PC-9 (cell line): ENCODE measurements around the gene TNFSF4. TPM values are rescaled to one million over a fixed set of nuclear protein-coding genes. Genes with fewer than 3 reads are reported as not detected.

Experiments
- BruUV-seq: library from RNA; stranded (reverse); fragments of 400-500 nt; replicated peaks from 2 replicates; lab custom pipeline; 2021; lab: Mats Ljungman, UMichigan
- CTCF ChIA-PET: fragments of 300-600 bp; sonication (Branson Sonifier 250); formaldehyde crosslinking; loops from one replicate; lab custom pipeline; 2022; ENCODE audit warnings: antibody characterized with exemption; lab: Charles Lee
- POLR2A ChIA-PET: fragments of 300-600 bp; sonication (Branson Sonifier 250); formaldehyde crosslinking; loops from one replicate; lab custom pipeline; 2022; ENCODE audit warnings: antibody characterized with exemption; ENCODE audit not compliant: unreplicated experiment; lab: Charles Lee
- DNase-seq, 2 experiments: peaks; one replicate each; pipeline versions ENCODE4 v3.0.0 to v3.0.0-alpha.2; 2015 to 2022; ENCODE audit warnings: mixed read lengths in 1 of 2
- H2AFZ ChIP-seq: fragments of 200-600 bp; sonication (generic); 2 replicates; pipeline ENCODE4 v1.8.1; 2017; ENCODE audit warnings: antibody characterized with exemption
- H3F3A ChIP-seq: fragments of 200-600 bp; sonication (generic); 2 replicates; pipeline ENCODE4 v1.8.1; 2017; ENCODE audit warnings: antibody characterized with exemption, mild to moderate bottlenecking, low read depth; ENCODE audit not compliant: insufficient read depth
- H3K27ac ChIP-seq: fragments of 200-600 bp; sonication (generic); 2 replicates; pipeline ENCODE4 v1.6.1; 2016; ENCODE audit warnings: mixed run types
- H3K27me3 ChIP-seq: fragments of 200-600 bp; sonication (generic); 2 replicates; pipeline ENCODE4 v1.6.1; 2016; ENCODE audit warnings: low read depth, mixed run types; ENCODE audit not compliant: insufficient read depth
- H3K36me3 ChIP-seq: fragments of 200-600 bp; sonication (generic); 2 replicates; pipeline ENCODE4 v1.6.1; 2016; ENCODE audit warnings: low read depth, mixed run types
- H3K4me1 ChIP-seq: fragments of 200-600 bp; sonication (generic); replicated peaks from 2 replicates; pipeline ENCODE4 v1.6.1; 2016; ENCODE audit warnings: mixed run types; ENCODE audit not compliant: insufficient read depth
- H3K4me2 ChIP-seq: fragments of 200-600 bp; sonication (generic); 2 replicates; pipeline ENCODE4 v1.6.1; 2017; ENCODE audit warnings: mixed run types
- H3K4me3 ChIP-seq: fragments of 200-600 bp; sonication (generic); 2 replicates; pipeline ENCODE4 v1.6.1; 2016; ENCODE audit warnings: mixed run types
- H3K79me2 ChIP-seq: fragments of 200-600 bp; sonication (generic); 2 replicates; pipeline ENCODE4 v1.6.1; 2017; ENCODE audit warnings: low read depth, mixed run types
- H3K9me2 ChIP-seq: fragments of 200-600 bp; sonication (generic); 2 replicates; pipeline ENCODE4 v1.8.1; 2017; ENCODE audit warnings: mild to moderate bottlenecking; ENCODE audit not compliant: insufficient read depth
- H3K9me3 ChIP-seq: fragments of 200-600 bp; sonication (generic); 2 replicates; pipeline ENCODE4 v1.8.1; 2016; ENCODE audit warnings: low read depth; ENCODE audit not compliant: insufficient read depth
- H4K20me1 ChIP-seq: fragments of 200-600 bp; sonication (generic); 2 replicates; pipeline ENCODE4 v1.8.1; 2017; ENCODE audit not compliant: insufficient read depth
- EZH2 ChIP-seq: fragments of 200-600 bp; sonication (generic); IDR thresholded peaks from 2 replicates; pipeline ENCODE4 v1.8.0; 2017; ENCODE audit warnings: antibody characterized with exemption, low read depth
- intact Hi-C: fragments of 100-400 bp; cut with micrococcal nuclease; formaldehyde crosslinking; loops from one replicate; pipeline ENCODE4 v1.10.0; 2022; ENCODE audit not compliant: unreplicated experiment
- total RNA-seq: library from RNA; stranded (reverse); gene quantifications from 2 replicates; pipeline ENCODE4 v1.2.3, GENCODE V29; 2021
- TF ChIP-seq, protein P1 (sequence below): fragments of 200-600 bp; sonication (generic); conservative IDR thresholded peaks from 2 replicates; pipeline ENCODE4 v1.6.1; 2017; ENCODE audit warnings: mixed run types, antibody characterized with exemption, mild to moderate bottlenecking, moderate library complexity

Gene TNFSF4
- total RNA-seq, 1 experiment from 2014 or later, result 1.5 TPM

DNA sequence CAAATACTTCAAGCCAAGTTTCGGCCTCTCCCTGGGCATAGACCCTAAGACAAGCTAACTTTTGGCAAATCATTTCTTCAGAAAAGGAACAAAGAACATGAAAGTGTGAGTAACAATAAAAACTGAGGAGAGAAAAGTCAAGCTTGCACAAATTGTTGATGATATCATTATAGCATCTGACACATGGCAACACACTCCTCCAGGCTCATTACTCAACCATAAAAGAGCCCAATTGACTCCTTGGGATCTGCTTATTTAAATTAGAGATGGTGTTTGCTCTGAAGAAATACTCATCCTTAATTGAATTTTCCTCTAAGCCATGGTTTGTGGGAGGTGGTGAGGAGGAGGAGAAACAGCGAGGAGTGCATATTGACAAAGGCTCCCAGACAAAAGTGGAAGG, 54.5 kb downstream of the TNFSF4 start:
- Histone ChIP-seq H3F3A (no peaks in the 10 kb centered on the region), H3K4me2 (no peak overlapping the region), H3K9me2 (no peaks in the 10 kb centered on the region), H4K20me1 (no peaks in the 10 kb centered on the region), H3K36me3 (no peaks in the 10 kb centered on the region), H3K4me1 (no peaks in the 10 kb centered on the region), H3K27ac (no peak overlapping the region), H3K27me3 (no peaks in the 10 kb centered on the region), H3K79me2 (no peaks in the 10 kb centered on the region), H2AFZ (no peak overlapping the region), H3K9me3 (0 out of 2 replicates have a peak, but pooled peaks cover 6% of the 10 kb centered on the region), H3K4me3 (no peak overlapping the region)
- POLR2A ChIA-PET, result no interaction called here
- CTCF ChIA-PET, result no interaction called here
- intact Hi-C loops, result no loop called here
- DNase-seq, result no peak
- BruUV-seq, result no TSS peak
- no peak for TF ChIP-seq EZH2
- TF ChIP-seq, protein P1, sequence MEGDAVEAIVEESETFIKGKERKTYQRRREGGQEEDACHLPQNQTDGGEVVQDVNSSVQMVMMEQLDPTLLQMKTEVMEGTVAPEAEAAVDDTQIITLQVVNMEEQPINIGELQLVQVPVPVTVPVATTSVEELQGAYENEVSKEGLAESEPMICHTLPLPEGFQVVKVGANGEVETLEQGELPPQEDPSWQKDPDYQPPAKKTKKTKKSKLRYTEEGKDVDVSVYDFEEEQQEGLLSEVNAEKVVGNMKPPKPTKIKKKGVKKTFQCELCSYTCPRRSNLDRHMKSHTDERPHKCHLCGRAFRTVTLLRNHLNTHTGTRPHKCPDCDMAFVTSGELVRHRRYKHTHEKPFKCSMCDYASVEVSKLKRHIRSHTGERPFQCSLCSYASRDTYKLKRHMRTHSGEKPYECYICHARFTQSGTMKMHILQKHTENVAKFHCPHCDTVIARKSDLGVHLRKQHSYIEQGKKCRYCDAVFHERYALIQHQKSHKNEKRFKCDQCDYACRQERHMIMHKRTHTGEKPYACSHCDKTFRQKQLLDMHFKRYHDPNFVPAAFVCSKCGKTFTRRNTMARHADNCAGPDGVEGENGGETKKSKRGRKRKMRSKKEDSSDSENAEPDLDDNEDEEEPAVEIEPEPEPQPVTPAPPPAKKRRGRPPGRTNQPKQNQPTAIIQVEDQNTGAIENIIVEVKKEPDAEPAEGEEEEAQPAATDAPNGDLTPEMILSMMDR, result no peak

DNA sequence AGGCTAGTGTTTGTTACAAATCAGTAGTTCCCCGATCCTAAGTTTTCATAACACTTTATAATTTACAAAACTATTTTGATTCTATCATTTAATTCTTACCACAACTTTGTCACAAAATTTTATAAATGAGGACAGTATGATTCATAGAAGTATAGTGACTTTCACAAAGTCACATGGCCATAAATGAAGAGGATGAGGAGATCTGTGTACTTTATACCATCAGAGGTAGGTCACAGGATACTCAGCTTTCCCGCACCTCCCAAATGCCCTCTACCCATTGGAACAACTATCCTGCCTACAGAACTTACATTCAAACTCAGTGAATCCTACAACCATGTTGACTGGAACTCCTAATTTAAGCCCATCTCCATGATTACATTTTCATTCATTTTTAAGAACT, 56.3 kb downstream of the TNFSF4 start:
- intact Hi-C loops, result no loop called here
- TF ChIP-seq, protein P1, result no peak
- no peak for TF ChIP-seq EZH2
- Histone ChIP-seq H3K27me3 (no peaks in the 10 kb centered on the region; the same call in 1 of the 2 replicates), H4K20me1 (no peaks in the 10 kb centered on the region), H3K36me3 (no peaks in the 10 kb centered on the region), H3K4me3 (no peak overlapping the region), H2AFZ (no peak overlapping the region), H3K27ac (no peak overlapping the region), H3K9me3 (0 out of 2 replicates have a peak, but pooled peaks cover 6% of the 10 kb centered on the region), H3K4me1 (no peaks in the 10 kb centered on the region), H3K79me2 (no peaks in the 10 kb centered on the region), H3K9me2 (no peaks in the 10 kb centered on the region), H3F3A (no peaks in the 10 kb centered on the region), H3K4me2 (no peak overlapping the region)
- no TSS peak for BruUV-seq
- ChIA-PET POLR2A (no interaction called here), CTCF (no interaction called here)
- no peak for DNase-seq

DNA sequence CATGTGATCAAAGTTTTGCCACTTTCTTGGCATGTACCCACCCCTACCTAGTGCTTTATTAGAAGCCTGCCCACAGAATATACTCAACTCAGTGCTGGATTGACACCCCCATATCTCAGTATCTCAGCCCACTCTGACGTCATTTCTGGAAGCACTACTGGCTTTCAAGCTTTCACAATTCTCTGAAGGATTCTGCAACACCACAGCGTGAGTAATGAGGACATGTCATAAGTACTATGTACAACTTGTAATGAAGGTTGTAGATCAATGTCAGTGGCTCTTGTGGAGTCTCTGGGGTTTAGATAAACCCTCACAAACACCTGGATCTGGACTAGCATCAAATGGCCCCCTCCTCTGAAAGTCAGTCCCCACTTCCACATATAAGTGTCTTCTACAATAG, 57.2 kb downstream of the TNFSF4 start:
- Histone ChIP-seq H3K4me2 (no peak overlapping the region), H3K27ac (no peak overlapping the region), H3K36me3 (no peaks in the 10 kb centered on the region), H3F3A (no peaks in the 10 kb centered on the region), H3K9me2 (no peaks in the 10 kb centered on the region), H3K27me3 (no peaks in the 10 kb centered on the region; the same call in 1 of the 2 replicates), H2AFZ (no peak overlapping the region), H3K79me2 (no peaks in the 10 kb centered on the region), H3K4me1 (no peaks in the 10 kb centered on the region), H4K20me1 (no peaks in the 10 kb centered on the region), H3K9me3 (0 out of 2 replicates have a peak, but pooled peaks cover 10% of the 10 kb centered on the region), H3K4me3 (no peak overlapping the region)
- intact Hi-C loops, result no loop called here
- TF ChIP-seq, protein P1, result no peak
- no peak for TF ChIP-seq EZH2
- ChIA-PET POLR2A (no interaction called here), CTCF (no interaction called here)
- DNase-seq, result no peak
- BruUV-seq, result no TSS peak
